Erythroblast (primary cell): ENCODE data around the gene RHBDL2.
"Not testable (repeated sequence)": the region's sequence is repeated elsewhere in the genome, so short reads cannot be mapped to it uniquely, and the experiment has no call there.

Experiments
- DNase-seq, 2 experiments: peaks; one replicate each; lab custom pipeline; 2025; lab: John Stamatoyannopoulos, UW
- GATA1 ChIP-seq: IDR thresholded peaks from 2 replicates; pipeline ENCODE4 v1.6.1; 2011; ENCODE audit warnings: low read depth, mild to moderate bottlenecking, control low read depth, low read length, moderate library complexity
- POLR2A ChIP-seq: IDR thresholded peaks from 2 replicates; pipeline ENCODE4 v1.6.1; 2011; ENCODE audit warnings: mild to moderate bottlenecking, low read length

The RHBDL2 gene

DNA sequence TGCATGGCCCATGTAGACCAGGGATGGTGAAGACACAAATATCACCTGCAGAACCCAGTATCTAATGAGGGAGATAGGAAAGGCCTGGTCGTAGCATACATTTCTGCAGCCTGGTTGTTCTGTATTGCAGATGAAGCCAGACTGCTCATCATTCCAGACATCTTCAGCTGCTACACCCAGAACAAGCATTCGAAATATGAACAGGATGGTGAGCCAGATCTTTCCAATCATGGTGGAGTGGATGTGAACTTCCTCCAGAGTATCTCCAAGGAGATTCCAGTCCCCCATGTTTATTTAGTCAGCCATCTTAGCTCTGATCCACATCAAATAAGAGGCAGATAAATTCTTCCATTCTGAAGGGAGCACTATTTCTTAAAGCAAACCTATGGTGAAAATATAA, 65.8 kb downstream of the RHBDL2 start:
- no peak for DNase-seq
- no peak for TF ChIP-seq GATA1
- no peak for TF ChIP-seq POLR2A

DNA sequence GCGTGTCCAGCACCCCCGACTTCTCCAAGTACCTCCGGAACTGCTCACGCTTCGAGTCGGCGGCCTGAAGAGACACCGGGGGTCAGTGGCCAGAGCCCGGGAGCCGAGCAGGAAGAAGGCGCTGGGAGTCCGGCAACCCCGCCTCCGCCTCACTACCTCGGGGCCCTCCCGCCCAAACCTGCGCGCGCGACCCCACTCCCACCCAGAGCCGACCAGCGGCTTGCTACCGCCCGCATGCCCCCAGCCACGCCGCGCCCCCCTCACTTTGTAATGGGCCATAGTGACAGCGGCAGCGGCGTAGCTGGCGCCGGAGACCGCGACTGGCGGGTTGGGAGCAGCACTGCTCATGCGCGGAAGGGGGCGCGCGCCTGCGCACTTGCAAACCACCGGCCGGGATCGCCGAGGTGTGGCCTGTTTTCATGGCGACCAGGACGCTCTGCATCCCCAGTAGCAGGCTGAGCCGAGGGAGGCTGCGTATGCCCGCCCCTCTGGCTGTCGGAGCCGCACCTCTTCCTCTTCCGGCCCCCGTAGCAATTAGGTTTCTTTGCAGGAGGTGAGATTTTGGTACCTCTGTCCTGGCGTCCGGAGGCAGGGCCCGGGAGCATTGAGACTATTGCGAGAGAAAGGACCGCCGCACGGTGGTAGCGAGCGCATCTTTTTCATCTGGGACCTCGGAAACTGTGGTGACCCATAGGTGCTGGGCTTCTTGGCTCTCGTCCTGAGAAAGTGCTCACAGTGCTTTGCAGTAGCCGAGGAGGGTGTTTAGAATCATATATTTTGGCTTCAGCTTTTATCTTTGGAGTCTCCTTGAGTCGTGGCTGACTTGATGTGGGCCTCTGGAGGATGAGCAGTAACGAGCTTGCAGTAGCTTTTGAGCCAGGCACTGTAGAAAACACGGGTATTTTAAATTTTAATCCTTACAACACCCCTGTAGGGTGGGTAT, 68.3 kb downstream of the RHBDL2 start, which contains the start of gene MYCBP:
TSS of gene MYCBP (minus strand) at position 322 of the 943 bp plus-strand sequence. CDS start at position 279, 43 bp downstream.
- peak; percentile 69 for TF ChIP-seq POLR2A
- TF ChIP-seq GATA1: no peak
- DNase-seq: peak; percentile 98

DNA sequence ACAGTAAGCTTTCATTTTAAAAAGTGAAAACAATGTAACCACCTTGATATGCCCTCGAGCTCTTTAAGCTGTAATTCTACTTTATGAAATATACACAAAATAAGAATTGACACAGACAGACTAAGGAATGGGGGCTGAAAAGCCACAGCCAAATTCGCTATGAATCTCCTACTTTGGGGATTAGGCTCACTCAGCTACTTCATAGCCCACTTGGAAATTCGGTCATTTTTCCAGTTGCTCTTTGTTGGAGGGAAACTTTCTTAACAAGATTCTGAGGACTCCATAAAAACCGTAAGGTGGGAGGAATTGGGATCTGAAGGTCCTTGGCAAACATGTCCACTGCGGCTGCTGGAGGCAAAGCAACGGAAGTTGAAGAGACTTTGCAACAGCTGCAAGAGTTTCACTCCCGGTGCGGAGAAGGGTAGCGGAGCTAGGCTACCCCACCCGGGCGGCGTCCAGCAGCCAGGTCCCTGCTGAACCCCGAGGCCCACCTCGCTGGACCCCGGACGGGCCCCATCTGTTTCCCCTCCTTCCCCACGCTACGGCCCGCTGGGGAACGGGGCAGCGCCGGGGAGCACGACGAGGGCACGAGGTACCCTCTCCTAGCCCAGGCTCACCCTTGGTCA, 69.1 kb downstream of the RHBDL2 start:
- TF ChIP-seq POLR2A (no peak), GATA1 (no peak)
- DNase-seq: peak; percentile 56 to 62

DNA sequence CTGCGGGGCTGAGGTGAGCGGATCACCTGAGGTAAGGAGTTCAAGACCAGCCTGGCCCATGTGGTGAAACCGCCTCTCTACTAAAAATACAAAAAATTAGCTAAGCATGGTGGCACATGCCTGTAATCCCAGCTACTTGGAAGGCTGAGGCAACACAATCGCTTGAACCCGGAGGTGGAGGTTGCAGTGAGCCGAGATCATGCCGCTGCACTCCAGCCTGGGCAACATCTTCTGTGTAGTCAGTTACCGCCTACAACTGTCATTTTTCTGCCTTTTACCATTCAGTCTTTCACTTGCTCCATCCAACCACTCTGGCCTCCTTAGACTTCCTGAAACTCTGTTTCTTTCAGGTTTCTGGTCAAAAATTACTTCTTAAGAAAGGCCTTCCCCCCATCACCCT, 70.6 kb downstream of the RHBDL2 start:
- TF ChIP-seq GATA1 (no peak), POLR2A (no peak)
- no peak for DNase-seq

DNA sequence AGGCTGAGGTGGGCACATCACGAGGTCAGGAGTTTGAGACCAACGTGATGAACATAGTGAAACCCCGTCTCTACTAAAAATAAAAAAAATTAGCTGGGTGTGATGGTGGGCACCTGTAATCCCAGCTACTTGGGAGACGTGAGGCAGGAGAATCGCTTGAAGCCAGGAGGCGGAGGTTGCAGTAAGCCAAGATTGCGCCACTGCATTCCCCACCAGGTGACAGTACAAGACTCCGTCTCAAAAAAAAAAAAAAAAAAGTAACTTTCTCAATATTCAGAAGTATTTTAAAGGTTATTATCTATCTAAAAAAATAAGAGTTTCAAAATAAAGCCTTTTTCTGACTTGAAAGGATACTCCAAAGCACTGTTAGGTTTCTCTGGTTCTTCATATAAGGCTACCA, 74.4 kb downstream of the RHBDL2 start:
- TF ChIP-seq POLR2A (no peak), GATA1 (no peak)
- no peak for DNase-seq

DNA sequence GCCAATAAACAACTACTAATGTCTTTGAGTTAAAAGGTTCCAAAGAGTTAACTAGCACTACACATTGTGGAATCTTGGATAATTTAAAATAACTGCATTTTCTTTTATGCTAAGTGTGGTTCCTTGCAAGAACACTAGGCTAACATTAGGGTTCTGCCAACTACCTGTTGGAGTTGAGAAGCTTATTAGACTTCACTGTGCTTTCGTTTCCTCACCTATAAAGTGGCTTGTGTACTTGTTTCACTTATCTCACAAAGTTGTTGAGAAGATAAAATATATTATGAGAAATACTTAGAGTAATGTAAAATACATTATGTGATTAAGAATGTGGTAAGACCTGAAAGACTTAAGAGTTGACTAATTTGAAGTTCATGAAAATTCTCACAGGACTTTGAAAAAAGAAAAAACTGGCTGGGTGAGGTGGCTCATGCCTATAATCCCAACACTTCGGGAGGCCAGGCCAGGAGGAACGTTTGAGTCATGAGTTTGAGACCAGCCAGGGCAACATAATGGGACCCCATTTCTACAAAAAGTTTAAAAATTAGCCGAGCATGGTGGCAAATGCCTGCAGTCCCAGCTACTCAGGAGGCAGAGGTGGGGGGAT, 76.4 kb downstream of the RHBDL2 start:
- no peak for DNase-seq
- TF ChIP-seq POLR2A: no peak
- TF ChIP-seq GATA1: no peak

DNA sequence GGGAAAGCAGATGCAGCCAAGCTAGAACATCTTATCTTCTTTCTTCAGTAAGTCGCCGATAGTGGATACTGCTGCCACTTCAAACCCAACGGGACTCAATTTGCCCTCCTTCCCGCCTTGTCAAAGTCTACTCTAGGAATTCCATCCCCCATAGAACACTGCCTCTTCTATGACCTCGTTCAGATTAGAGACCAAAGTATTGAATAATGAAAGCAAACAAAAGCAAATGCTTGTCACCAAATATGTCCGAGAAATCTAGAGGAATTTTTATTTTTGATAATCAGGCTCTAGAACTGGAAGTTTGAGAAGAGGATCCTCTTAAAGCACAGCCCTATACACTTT, 81.2 kb downstream of the RHBDL2 start:
- no peak for DNase-seq
- TF ChIP-seq POLR2A: no peak
- no peak for TF ChIP-seq GATA1

DNA sequence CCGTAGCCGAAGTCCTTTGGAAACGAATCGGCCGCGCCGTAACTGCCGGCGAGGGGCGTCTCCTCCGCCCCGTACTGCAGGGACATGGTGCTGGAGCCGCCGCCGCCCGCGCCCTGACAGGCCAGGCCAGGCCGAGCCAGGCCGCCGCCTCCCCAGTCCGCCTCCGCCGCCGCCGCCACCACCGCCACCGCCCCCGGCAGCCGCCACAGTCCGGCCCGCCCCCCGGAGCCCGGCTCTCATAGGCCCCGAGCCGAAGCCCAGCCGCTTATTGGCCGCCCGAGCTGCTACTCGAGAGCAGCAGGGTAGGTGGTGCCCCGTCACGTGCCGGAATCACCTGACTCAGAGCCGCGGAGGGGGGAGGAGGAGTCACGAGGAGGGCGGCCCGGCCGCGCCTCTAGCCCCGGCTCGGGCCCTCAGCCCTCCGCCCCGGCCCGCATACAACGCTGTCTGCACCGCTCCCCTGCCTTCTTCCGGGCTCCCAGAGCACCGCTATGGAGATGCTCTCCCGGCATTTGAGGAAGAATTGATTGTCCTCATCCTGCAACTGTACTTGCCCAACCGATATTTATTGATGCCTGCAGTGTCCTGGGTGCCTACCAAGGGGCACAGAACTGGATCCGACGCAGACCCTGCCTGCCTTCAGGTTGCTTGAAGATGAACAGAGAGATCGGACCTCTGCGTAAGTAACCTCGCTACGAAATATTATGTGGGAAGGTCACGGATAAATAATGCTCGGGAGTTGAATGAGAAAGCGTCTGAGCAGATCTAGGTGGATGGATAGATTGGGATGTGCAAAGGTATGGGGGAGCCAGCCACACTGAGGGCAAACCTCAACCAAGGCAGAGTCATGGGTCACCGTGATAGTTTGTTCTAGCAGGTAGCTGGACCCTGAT, 81.8 kb downstream of the RHBDL2 start, which contains the start of gene RRAGC:
TSS of gene RRAGC (minus strand) at position 212 of the 893 bp plus-strand sequence. CDS start at position 86, 126 bp downstream.
- no peak for TF ChIP-seq GATA1
- peak; percentile 61 for TF ChIP-seq POLR2A
- DNase-seq: peak; percentile 98 to 99

DNA sequence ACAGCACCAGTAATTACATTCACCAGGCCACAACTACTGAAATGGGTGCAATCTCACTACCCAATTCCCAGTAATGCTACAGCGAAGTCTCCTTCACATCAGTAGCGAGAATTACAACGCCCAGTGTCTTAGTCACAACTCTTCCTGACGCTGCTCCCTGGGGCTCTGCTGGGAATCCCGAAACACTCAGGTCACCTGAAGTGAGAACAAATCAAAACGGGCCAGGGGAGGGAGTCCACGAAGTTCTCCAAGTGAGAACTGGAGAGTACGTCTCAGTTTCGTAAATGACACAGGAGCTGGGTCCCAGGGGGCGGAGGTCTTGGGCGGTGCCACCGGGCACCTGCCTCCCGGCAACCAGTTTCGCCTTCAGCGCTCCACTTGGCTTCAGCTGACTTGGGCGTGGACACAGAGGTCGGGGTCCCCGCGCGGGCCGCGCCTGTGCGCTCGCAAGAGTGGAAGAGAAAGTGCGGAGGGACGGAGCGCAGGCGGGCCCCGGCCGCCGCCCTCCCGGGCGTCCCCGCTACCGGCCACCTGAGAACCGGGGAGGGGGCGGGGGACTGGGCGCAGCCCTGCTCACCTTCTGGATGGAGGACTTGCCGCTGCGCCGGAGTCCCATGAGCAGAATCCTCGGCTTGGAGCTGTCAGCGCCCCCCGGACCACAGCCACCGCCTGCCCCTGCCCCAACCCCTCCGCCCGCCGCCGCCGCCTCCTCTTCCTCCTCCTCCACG, 82.6 kb downstream of the RHBDL2 start:
- TF ChIP-seq GATA1 (no peak), POLR2A (no peak)
- peak; percentile 76 to 83 for DNase-seq

DNA sequence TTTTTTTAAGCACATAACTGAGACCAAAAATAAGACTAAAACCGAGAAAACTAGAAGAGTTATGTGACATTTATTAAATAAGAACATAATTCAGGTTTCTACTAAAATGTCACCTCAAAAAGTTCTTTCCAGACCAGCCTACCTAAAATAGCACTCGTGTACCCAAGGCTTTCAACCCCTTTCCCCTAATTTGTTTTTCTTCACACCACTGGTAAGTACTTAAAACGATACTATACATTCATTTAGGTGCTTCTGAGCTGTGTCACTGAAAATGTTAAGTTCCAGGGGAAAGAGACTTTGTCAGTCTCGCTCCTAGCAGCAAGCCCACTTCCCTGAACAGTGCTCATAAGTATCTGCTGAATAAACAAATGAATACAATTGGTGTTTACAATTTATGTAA, 88.8 kb downstream of the RHBDL2 start:
- DNase-seq: no peak
- TF ChIP-seq GATA1 (no peak), POLR2A (no peak)

DNA sequence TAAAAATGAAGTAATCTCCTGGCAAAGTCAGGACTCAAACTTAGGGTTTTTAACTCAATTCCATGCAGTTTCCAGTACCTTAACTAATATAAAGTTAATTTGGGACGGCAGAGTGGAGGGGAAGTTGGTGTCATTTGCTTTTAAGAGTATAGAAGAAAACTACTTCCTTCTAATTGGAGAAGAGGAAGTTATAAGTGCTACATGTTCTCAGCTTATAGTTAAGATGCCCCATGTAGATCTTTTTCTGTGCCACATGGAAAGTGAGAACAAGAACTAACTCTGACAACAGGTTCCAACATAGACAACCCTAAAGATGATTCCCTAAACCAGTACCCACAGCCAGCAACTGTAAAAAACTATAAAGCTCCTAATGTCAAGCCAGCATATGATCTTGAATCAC, 93.6 kb downstream of the RHBDL2 start:
- DNase-seq: no peak
- TF ChIP-seq POLR2A (no peak), GATA1 (no peak)

DNA sequence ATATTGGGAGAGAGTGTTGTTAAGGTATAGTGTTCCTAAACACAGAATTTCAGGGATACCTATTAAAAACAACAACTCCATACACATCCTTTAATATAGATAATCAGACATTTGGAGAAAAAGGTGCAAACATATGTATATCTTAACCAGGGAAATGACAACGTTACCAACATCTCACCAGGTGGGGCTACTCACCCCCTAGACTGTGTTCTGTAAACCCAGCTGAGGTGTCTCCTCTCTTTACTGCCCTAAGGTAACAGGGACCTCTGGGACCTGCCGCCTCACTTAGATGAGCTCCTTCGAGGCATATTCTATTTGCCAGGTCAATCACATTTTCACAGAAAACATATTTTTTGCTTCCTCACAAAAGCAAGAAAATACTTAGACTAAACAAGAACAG, 95.4 kb downstream of the RHBDL2 start:
- peak in 1 of 2 experiments; percentile 9 for DNase-seq

DNA sequence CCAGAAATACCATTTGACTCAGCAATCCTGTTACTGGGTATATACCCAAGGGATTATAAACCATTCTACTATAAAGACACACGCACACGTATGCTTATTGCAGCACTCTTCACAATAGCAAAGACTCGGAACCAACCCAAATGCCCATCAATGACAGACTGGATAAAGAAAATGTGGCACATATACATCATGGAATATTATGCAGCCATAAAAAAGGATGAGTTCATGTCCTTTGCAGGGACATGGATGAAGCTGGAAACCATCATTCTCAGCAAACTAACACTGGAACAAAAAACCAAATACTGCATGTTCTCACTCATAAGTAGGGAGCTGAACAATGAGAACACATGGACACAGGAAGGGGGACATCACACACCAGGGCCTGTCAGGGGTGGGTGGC, 96.5 kb downstream of the RHBDL2 start:
- DNase-seq: not testable (repeated sequence)

More for the DNA sequence above, 95.4 kb downstream of the RHBDL2 start:
- no peak for TF ChIP-seq POLR2A
